HG02571 (cell line): ENCODE measurements around the gene CLIP1.
A peak's percentile ranks its signal among the peaks of the same experiment; 100 is the strongest.
"Not testable (repeated sequence)": the region's sequence is repeated elsewhere in the genome, so short reads cannot be mapped to it uniquely, and the experiment has no call there.

Source experiments
- ATAC-seq: cut with Tn5 transposase; IDR thresholded peaks from one replicate; pipeline ENCODE4 v1.9.1; 2021; ENCODE audit warnings: mild to moderate bottlenecking, moderate library complexity; ENCODE audit not compliant: unreplicated experiment

CLIP1 gene

DNA sequence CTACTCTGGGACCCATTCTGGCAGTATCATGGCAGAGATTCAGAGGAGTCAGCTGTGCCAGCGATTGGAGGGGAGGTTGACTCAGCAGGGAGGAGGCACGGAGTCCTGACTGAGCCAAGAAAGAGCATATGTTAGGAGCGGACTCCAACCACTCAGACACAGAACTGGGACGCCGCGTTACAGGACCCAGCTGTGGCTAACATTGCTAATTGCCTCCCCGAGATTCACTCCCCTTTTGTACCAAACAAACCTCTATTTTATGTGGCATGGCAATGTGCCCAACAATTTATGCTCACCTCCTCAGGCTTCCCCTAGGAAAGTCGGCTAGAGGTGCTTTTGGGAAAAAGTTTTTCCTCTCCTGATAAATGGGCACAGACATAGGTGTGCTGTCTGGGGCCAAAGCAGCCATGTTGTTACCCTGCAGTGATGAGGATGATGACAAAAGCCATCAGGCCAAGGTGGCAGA lies 15.2 kb upstream of the CLIP1 start:
- no peak for ATAC-seq

DNA sequence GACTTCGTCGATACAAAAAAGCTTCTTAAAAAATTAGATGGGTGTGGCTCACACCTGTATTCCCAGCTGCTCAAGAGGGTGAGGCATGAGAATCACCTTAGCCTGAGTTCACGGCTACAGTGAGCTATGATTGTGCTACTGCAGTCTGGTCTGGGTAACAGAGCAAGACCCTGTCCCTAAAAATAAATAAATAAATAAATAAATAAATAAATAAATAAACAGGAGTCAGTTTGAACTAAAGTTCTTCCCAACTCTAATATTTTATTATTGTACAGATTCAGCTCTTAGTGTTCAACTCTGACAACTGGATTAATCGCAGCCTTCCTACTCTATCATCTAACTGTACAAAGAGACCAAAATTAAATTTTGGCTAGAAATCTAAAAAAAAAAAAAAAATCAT lies 12.7 kb upstream of the CLIP1 start:
- no peak for ATAC-seq

DNA sequence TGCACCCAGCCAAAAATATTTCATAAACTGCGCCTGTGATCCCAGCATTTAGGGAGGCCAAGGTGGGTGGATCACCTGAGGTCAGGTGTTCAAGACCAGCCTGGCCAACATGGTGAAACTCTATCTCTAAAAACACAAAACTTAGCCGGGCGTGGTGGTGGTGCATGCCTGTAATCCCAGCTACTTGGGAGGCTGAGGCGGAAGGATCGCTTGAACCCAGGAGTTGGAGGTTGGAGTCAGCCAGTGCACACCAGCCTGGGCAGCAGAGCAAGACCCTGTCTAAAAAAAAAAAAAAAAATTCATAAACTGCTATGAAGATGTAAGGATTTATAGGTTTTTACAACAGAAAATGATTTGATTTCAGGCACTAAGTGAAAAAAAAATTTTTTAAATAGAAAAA lies 6.6 kb upstream of the CLIP1 start:
- not testable (repeated sequence) for ATAC-seq

DNA sequence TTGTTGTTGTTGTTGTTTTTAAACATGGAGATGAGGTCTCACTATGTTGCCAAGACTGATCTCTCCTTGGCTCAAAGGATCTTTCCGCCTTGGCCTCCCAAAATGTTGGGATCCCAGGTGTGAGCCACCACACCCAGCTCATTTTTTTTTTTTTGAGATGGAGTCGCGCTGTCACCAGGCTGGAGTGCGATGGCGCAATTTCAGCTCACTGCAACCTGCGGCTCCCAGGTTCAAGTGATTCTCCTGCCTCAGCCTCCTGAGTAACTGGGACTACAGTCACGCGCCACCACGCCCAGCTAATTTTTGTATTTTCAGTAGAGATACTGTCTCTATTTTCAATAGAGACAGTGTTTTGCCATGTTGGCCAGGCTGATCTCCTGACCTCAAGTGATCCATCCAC lies 4.9 kb upstream of the CLIP1 start:
- no peak for ATAC-seq

DNA sequence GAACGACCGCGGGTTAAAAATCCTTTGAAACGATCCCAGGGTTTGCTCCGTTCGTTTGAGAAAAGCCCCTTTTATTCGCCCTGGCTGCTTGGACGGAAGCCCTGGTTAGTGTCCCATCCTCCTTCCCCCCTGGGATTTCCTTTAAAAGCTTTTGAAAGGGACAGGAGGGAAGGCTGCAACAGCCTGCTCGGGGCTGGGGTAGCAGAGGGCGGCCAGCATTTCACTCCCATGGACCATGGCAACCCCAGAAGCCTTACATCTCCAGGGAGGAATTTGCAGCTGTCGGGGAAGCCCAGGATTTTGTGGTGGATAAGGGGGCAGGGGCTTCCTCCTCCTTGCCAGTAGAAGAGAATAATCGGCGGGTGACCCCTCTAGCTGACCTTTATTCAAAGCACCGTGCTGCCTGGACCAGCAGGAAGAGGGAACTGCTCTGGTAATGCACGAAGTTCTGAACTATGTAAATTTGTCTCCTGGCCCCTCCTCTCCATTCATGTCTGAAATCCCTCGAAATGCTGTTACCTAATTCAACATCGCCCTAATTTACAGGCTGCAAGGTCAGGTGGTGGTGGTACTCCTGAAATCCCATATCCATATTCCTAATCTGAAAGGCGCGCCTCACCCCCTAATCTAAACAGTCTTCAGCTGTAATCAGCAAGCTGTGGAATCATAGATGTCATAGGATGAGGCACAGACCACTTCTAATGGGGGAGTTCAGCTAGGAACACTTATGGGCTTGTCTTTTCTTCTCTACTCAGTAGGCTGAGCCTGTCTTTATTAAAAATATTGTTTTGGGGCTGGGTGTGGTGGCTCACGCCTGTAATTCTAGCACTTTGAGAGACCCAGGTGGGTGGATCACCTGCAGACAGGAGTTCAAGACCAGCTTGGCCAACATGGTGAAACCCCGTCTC lies 1.0 kb upstream of the CLIP1 start:
- ATAC-seq = no peak

DNA sequence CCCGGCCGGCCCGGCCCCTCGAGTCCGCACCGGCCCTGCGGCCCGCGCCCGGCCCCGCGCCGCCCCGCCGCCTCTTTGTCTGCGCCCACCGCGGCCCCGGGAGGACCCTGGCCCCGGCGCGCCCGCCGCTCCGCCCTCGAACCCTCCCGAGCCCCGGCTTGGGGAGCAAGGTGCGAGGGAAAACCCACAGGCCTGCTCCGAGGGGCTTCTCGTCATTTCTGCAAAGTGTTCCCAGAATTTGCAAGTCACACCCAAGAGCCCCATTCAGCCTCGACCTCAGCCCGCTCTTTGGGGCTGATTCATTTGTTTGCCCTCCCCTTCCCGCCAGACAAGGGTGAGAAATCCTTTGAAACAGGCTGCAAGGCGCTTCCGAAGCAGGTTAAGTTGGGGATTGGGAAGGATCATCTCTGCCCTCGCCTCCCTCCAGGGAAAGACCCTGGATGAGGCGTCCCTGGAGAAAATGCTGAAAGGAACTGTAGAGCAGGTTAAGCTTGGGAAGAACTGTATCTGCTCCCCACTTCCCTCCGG lies 325 bp upstream of the CLIP1 start:
- ATAC-seq = peak; percentile 4

DNA sequence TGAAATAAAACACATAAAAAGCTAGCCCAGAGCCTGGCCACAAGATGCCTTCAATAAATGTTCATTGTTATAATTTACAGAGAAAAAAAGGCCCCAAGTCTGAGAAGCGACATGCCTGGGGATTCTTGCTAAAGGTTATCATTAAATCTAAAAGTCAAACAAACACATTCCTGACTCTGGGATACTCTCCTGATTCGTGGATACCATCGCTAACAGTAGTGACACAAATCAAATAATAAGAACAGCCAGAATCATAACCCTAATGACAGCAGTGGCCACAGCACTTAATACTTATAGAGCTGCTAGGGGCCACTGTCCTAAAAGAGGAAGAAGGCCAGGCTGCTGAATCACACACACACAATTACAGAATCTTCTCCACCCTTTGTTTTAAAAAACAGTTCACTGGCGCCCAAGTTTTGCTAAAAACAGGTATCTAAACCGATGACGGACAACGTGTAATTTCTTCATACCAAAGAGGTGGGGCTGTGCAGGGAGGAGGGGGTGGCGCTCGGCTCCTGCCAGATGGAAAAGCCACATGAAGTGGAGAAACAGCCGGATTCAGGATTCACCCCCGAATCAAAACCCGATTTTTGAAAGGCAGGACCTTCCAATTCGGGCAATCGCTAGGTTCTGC lies 1.2 kb downstream of the CLIP1 start:
- ATAC-seq = no peak

DNA sequence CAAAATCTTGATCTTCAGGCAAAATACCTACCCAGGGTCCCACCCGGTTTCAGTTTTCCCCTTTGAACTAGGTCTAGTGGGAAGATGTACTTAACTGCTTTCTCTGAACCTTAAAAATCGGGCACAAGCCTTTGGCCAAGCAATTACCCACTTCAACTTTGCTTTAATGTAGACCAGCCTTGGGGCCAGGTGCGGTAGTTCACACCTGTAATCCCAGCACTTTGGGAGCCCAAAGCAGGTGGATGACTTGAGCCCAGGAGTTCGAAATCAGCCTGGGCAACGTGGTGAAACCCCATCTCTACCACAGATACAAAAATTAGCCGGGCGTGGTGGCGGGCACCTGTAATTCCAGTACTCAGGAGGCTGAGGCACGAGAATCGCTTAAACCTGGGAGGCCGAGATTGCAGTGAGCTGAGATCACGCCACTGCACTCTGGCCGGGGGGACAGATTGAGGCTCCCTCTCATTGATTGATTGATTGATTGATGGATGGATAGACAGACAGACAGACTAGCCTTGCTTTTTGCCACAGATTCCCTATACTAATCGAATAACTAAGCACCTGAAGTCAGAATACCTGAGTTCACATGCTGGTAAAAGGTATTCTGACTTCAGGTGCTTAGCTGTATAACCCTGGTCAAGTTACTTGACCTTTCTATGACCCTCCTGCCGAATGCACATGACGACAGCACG lies 1.9 kb downstream of the CLIP1 start:
- ATAC-seq = no peak

DNA sequence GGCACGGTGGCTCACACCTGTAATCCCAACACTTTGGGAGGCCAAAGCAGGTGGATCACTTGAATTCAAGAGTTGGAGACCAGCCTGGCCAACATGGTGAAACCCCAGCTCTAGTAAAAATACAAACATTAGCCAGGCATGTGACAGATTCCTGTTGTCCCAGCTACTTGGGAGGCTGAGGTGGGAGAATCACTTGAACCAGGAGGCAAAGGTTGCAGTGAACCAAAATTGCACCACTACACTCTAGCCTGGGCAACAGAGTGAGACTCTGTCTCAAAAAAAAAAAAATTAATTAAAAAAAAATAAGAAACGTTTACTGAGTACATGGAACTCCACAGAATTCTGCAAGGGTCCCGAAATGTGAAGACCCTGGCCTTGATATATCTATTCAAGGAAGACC lies 3.4 kb downstream of the CLIP1 start:
- not testable (repeated sequence) for ATAC-seq

DNA sequence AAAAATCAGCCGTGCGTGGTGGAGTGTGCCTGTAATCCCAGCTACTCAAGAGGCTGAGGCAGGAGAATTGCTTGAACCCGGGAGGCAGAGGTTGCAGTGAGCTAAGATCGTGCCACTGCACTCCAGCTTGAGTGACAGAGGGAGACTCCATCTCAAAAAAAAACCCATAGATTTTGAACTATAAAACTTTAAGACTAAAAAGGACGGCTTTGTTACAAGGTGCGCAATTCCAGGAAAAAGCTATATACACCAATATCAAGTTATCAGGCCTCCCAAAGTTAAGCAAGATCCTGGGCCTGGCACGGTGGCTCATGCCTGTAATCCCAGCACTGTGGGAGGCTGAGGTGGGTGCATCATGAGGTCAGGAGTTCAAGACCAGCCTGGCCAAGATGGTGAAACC lies 6.8 kb downstream of the CLIP1 start:
- not testable (repeated sequence) for ATAC-seq

DNA sequence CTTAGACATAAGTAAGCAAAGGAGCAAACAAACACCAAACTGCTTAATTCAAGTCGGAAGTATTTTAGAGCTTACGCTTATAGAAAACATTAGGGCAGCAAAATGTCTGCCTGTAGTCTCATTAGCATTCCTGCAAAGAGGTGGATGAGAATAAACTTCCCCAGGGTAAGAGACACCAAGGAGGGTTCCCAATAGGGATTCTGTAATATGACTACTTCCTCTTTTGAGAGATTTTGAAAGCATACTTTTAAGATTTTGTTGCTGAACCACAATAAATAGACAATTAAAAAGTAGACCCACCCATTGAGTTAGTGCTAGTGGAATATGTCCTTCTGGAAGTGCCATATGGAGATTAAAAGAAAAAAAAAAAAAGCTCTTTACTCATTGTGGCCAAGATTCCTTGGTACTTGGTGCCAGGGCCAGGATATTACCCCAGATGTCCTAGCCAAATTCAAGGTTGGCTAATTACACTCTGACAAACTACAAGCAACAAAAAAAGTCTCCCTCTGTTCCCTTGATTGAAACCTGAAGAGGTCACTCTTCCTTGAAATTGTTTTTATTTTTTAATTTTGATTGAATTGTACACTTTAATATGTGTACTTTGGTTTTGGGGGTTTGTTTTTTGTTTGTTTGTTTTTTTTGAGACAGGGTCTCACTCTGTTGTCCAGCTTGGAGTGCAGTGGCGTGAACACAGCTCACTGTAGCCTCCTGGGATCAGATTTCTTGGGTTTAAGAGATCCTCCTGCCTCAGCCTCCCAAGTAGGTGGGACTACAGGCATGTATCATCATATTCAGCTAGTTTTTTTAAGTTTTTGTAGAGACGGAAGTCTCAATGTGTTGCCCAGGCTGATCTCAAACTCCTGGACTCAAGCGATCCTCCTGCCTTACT lies 8.7 kb downstream of the CLIP1 start:
- ATAC-seq = no peak

DNA sequence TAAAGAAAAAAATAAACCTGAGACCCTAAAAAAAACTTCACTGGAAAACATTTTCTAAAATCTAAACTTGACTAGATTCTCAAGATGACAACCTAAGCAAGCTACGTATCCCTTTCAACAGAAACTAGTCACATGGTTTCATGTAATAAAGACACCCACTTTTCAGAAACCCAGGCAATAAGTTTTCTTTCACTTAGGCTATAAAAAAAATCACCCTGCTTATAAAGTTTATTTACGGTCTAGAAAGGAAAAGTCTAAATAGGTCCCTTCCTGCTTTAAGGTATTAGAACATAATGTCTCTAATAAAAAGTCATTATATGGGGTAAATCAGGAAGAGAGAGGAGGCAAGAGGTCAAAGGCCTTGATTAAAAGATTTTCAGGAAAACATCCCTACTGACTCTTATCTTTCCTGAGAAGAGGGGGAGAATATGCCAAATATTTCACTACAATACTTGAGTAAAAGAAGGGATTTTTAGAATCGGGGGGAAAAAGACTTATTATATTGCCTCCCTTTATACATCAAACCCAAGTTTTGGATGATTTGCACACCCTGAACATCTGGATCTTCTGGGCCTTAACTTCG lies 9.5 kb downstream of the CLIP1 start:
- ATAC-seq = no peak

DNA sequence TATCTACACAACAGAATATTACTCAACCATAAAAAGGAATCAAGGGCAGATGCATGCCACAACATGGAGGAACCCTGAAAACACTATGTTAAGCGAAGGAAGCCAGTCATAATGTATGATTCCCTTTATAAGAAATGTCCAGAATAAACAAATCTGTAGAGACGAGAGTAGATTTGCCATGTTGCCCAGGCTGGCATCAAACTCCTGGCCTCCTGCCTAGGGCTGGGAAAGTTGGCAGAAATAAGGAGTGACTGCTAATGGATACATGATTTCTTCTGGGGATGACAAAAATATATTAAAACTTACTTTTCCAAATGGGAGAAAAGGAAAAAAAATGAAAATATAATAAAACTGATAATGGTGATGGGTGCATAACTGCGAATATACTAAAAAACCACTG lies 10.9 kb downstream of the CLIP1 start:
- no peak for ATAC-seq

DNA sequence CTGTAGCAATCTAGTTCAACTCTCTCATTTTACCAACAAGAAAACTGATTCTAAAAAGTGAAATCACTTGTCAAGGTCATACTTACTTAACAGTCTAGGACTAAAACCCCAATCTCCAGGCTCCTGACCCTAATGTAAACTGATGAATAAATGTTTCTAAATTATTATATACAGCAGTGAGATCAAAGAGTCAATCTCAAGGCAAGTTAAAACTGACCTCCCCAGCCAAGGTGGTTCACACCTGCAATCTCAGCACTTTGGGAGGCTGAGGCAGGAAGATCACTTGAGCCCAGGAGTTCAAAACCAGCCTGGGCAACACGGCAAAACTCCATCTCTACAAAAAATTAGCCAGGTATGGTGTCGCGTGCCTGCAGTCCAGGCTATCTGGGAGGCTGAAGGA lies 15.3 kb downstream of the CLIP1 start:
- no peak for ATAC-seq

DNA sequence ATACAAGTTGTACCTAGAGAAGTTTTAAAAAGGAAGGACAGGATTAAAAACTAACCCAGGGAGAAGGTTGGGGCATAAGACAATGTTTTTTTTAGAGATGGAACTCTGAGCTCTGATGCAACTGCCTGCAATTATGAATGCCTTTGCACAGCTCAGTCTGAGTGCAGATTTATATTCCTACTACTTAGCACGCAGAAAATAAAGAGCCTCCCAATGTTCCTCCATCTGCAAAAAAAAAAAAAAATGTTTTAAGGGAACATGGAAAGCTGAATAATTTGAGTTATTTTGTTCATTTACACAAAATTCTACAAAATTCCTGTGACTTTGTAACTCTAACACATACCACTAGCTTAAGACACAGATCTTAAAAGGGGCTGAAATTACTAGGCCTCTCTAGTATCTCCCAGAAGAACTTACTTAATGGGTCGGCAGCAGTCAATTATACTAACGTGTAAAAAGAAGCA lies 15.7 kb downstream of the CLIP1 start:
- ATAC-seq = no peak

DNA sequence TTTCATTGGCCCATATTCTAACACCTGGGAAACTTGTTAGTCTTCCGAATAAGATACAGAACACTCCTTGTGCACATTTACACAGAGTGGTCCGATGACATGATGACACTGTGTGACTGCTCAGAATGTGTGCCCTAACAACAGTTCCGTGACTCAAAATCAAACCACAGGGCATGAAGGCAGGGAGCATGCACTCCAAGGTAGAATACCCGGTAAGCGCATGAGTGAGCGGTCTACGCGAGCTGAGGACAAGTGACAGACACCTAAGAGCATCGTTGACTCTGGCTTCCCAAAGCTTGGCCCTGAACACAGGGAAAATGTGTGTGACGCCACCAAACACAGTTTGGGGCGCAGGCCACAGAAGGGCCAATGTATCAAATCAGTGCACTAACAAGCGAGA lies 18.6 kb downstream of the CLIP1 start:
- no peak for ATAC-seq

DNA sequence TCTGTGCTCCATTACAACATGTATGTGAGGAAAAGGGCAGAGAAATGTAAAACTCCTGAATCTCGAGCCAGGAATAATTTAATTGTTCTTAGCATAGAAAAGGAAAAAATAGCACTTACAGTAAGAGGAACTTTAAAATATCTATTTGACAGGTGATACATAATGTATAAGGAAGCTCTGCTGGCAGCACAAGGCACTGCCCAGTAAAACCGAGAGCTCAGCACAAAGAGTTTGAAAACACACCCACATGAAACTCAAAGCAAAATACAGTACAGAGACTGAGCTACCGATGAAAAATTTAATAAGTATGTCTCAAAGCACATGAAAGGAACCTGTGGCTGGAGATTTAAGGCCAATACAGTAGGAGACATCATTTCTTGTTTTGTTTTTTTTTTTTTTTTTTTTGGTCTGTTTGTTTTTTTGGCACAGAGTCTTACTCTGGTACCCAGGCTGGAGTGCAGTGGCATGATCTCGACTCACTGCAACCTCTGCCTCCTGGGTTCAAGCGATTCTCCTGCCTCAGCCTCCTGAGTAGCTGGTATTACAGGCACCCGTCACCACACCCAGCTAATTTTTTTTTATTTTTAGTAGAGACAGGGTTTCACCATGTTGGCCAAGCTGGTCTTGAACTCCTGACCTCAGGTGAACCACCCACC lies 19.2 kb downstream of the CLIP1 start:
- ATAC-seq = no peak

DNA sequence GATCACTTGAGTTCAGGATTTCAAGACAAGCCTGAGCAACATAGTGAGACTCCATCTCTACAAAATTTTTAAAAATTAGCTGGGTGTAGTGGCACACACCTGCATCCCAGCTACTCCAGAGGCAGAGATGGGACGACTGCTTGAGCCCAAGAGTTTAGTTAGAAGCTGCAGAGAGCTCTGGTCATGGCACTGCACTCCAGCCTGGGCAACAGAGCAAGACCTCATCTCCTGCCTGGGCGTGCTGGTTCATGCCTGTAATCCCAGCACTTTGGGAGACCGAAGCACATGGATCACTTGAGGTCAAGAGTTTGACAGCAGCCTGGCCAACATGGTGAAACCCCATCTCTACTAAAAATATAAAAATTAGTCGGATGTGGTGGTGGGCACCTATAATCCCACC lies 20.2 kb downstream of the CLIP1 start:
- ATAC-seq = no peak

DNA sequence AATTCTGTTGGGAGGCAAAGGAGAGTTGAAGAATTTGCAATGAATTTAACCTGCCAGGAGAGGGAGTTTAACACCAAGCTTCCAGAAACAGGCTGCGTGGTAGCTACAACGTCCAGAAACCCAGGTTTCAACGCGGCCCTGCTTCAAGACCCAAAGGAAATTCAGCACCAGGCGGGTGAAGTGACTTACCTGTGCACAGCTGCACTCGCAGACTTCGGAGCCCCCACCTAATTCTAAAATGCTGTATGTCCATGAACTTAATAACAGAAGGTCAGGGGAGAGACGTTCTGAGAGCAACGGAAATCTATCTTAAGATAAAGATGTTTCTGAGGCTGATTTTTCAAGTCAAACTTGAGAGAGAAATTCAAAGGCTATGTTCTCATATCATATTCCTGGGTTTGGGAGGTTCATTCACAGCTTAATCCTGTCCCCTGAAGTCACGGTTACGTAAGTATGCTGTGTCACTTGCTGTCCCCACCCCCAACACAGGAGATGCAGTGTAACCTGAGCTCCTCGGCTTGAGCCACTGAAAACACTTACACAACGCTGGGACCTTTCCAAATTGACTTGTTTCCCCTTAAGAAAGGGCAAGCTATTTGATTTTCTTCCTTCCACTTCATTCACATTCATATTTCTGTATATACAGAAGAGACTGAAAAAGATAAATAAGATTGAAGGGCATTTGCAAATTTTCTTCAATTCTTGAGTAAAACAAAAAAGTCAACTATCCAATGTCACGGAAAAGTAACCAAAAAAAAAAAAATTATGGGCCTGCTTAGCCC lies 22.7 kb downstream of the CLIP1 start:
- ATAC-seq = no peak
